Measurements from ENCODE around the gene SRSF11.

The SRSF11 gene

GRCh38 chr1:70286453-70286852, 65.3 kb downstream of the SRSF11 start:
- no peak for DNase-seq (ENCODE audit: low read depth in 1 of 2, low spot score in 1 of 2)
- TF ChIP-seq REST (IDR thresholded peaks at IDR 0.05; ENCODE audit: insufficient replicate concordance, low read depth) (no peak), GABPA (IDR thresholded peaks at IDR 0.05; ENCODE audit: low read depth) (no peak), CTCF (IDR thresholded peaks at IDR 0.05; ENCODE audit: insufficient read depth, low read length) (no peak), SPI1 (IDR thresholded peaks at IDR 0.05; ENCODE audit: borderline replicate concordance, low read depth) (no peak), POLR2AphosphoS5 (IDR thresholded peaks at IDR 0.05; ENCODE audit: low read depth) (no peak)
- no peaks in the 10 kb centered on the region for H3K27me3 ChIP-seq (ENCODE audit: insufficient read depth, poor library complexity, severe bottlenecking)
- no peak overlapping the region for H3K4me3 ChIP-seq (replicated peaks; ENCODE audit: insufficient read depth, low read length)
- H3K27ac ChIP-seq (replicated peaks) = no peak overlapping the region

GRCh38 chr1:70288166-70288565, 67.0 kb downstream of the SRSF11 start:
- Histone ChIP-seq H3K27me3 (ENCODE audit: insufficient read depth, poor library complexity, severe bottlenecking) (no peaks in the 10 kb centered on the region), H3K27ac (replicated peaks) (no peak overlapping the region), H3K4me3 (replicated peaks; ENCODE audit: insufficient read depth, low read length) (no peak overlapping the region)
- no peak for DNase-seq (ENCODE audit: low read depth in 1 of 2, low spot score in 1 of 2)
- TF ChIP-seq SPI1 (IDR thresholded peaks at IDR 0.05; ENCODE audit: borderline replicate concordance, low read depth) (no peak), CTCF (IDR thresholded peaks at IDR 0.05; ENCODE audit: insufficient read depth, low read length) (no peak), GABPA (IDR thresholded peaks at IDR 0.05; ENCODE audit: low read depth) (no peak), REST (IDR thresholded peaks at IDR 0.05; ENCODE audit: insufficient replicate concordance, low read depth) (no peak), POLR2AphosphoS5 (IDR thresholded peaks at IDR 0.05; ENCODE audit: low read depth) (no peak)

GRCh38 chr1:70290218-70290617, 69.0 kb downstream of the SRSF11 start:
- H3K27me3 ChIP-seq (ENCODE audit: insufficient read depth, poor library complexity, severe bottlenecking) = no peaks in the 10 kb centered on the region
- DNase-seq (ENCODE audit: low read depth in 1 of 2, low spot score in 1 of 2) = no peak
- H3K27ac ChIP-seq (replicated peaks) = no peak overlapping the region
- no peak overlapping the region for H3K4me3 ChIP-seq (replicated peaks; ENCODE audit: insufficient read depth, low read length)
- TF ChIP-seq REST (IDR thresholded peaks at IDR 0.05; ENCODE audit: insufficient replicate concordance, low read depth) = no peak
- no peak for TF ChIP-seq CTCF (IDR thresholded peaks at IDR 0.05; ENCODE audit: insufficient read depth, low read length)
- no peak for TF ChIP-seq POLR2AphosphoS5 (IDR thresholded peaks at IDR 0.05; ENCODE audit: low read depth)

Data from HL-60 (cell line).